HepG2 (cell line): ENCODE measurements around the gene POFUT1. TPM values are rescaled to one million over a fixed set of nuclear protein-coding genes. Genes with fewer than 3 reads are reported as not detected.

ENCODE experiments used
- ATAC-seq: fragments of 200-7000 bp; cut with Tn5 transposase; 3 replicates; pipeline ENCODE4 v1.9.1; 2020; ENCODE audit warnings: mild to moderate bottlenecking, moderate library complexity
- BruUV-seq: library from RNA; stranded (reverse); fragments of 400-500 nt; replicated peaks from 2 replicates; lab custom pipeline; 2021; lab: Mats Ljungman, UMichigan
- CTCF ChIA-PET: fragments of 300-600 bp; formaldehyde crosslinking; extraction: SDS; loops from one replicate; lab custom pipeline; 2021; ENCODE audit warnings: low total read pairs, inconsistent platforms, low intra/inter-chr PET ratio; lab: Yijun Ruan, JAX
- POLR2A ChIA-PET: fragments of 350-600 bp; sonication (Branson Sonifier 250); formaldehyde crosslinking; loops from one replicate; lab custom pipeline; 2020; ENCODE audit warnings: antibody characterized with exemption, inconsistent platforms; lab: Yijun Ruan, JAX
- DNase-seq: peaks from one replicate; pipeline ENCODE4 v3.0.0-alpha.2; 2015; ENCODE audit warnings: low spot score
- FAIRE-seq: peaks from 3 replicates; lab custom pipeline; 2011; peaks lifted over from hg19 to GRCh38; lab: Jason Lieb, UNC
- H2AFZ ChIP-seq: one replicate; pipeline ENCODE4 v1.6.1; 2011; ENCODE audit warnings: low read length, inconsistent platforms
- H3K27ac ChIP-seq: fragments of 300-600 bp; 3 replicates; pipeline ENCODE4 v1.8.0; 2011; ENCODE audit warnings: mixed run types, mild to moderate bottlenecking, mixed read lengths, low read length, inconsistent platforms; ENCODE audit not compliant: insufficient read depth; ENCODE audit errors: extremely low read length
- H3K27me3 ChIP-seq, 2 experiments: fragments of 200-600 bp in 1 of 2; 2 replicates in 1 of 2; 3 replicates in 1 of 2; pipeline versions ENCODE4 v1.6.0 to v1.8.0; 2011; ENCODE audit warnings: low read length in 2 of 2, mild to moderate bottlenecking in 2 of 2, moderate library complexity in 2 of 2, inconsistent platforms in 1 of 2; ENCODE audit not compliant: insufficient read depth in 2 of 2, control insufficient read depth in 1 of 2
- H3K36me3 ChIP-seq, 2 experiments: fragments of 200-600 bp in 1 of 2; replicated peaks in 1 of 2; 2 replicates in 1 of 2; 3 replicates in 1 of 2; pipeline versions ENCODE4 v1.5.1 to v1.8.0; 2011; ENCODE audit warnings: low read length in 2 of 2, inconsistent platforms in 1 of 2; ENCODE audit not compliant: insufficient read depth in 2 of 2, control insufficient read depth in 1 of 2
- H3K4me1 ChIP-seq: 2 replicates; pipeline ENCODE4 v1.5.1; 2012; ENCODE audit warnings: low read length, inconsistent platforms; ENCODE audit not compliant: insufficient read depth
- H3K4me2 ChIP-seq: 2 replicates; pipeline ENCODE4 v1.6.0; 2011; ENCODE audit warnings: low read depth, low read length, inconsistent platforms
- H3K4me3 ChIP-seq, 3 experiments: fragments of 200-600 bp in 1 of 3; sonication (generic), shearing (Covaris generic) in 1 of 3; replicated peaks in 1 of 3; 2 replicates each; pipeline ENCODE4 v1.5.1; 2011 to 2016; ENCODE audit warnings: low read length in 3 of 3, inconsistent platforms in 2 of 3, low read depth in 2 of 3, mild to moderate bottlenecking in 2 of 3, control low read depth in 1 of 3, mixed read lengths in 1 of 3; ENCODE audit not compliant: insufficient read depth in 1 of 3
- H3K79me2 ChIP-seq: one replicate; pipeline ENCODE4 v1.6.1; 2011; ENCODE audit warnings: low read length, inconsistent platforms; ENCODE audit not compliant: insufficient read depth
- H3K9ac ChIP-seq: 2 replicates; pipeline ENCODE4 v1.6.0; 2011; ENCODE audit warnings: mild to moderate bottlenecking, low read depth, low read length, inconsistent platforms; ENCODE audit not compliant: insufficient read depth
- H3K9me3 ChIP-seq: 2 replicates; pipeline ENCODE4 v1.5.1; 2012; ENCODE audit warnings: mild to moderate bottlenecking, low read length
- H4K20me1 ChIP-seq: 2 replicates; pipeline ENCODE4 v1.6.0; 2011; ENCODE audit warnings: inconsistent platforms, mild to moderate bottlenecking, low read length, moderate library complexity; ENCODE audit not compliant: insufficient read depth
- CCAR2 ChIP-seq: fragments of 200-400 bp; formaldehyde crosslinking; optimal IDR thresholded peaks from 2 replicates; pipeline ENCODE3; 2018; ENCODE audit warnings: low read depth, mild to moderate bottlenecking, low read length, moderate library complexity
- FOSL1 ChIP-seq: sonication (generic); formaldehyde crosslinking; IDR thresholded peaks from 2 replicates; pipeline ENCODE4 v1.9.0; 2021; ENCODE audit warnings: missing genetic modification reagents, borderline replicate concordance
- HCFC1 ChIP-seq: fragments of 150-350 bp; IDR thresholded peaks from 2 replicates; pipeline ENCODE4 v1.6.1; 2014; ENCODE audit warnings: low read depth, low read length
- RARG ChIP-seq: sonication (generic); formaldehyde crosslinking; IDR thresholded peaks from 2 replicates; pipeline ENCODE4 v1.4.0; 2020; ENCODE audit warnings: low read depth, mild to moderate bottlenecking, missing genetic modification reagents
- RBM22 ChIP-seq: fragments of 200-400 bp; formaldehyde crosslinking; optimal IDR thresholded peaks from 2 replicates; pipeline ENCODE3; 2017; ENCODE audit warnings: mild to moderate bottlenecking, low read length, moderate library complexity
- SP4 ChIP-seq: sonication (generic); formaldehyde crosslinking; IDR thresholded peaks from 2 replicates; pipeline ENCODE4 v1.8.1; 2023; ENCODE audit warnings: mild to moderate bottlenecking, missing genetic modification reagents
- TCF12 ChIP-seq, 2 experiments: fragments of 450-650 bp in 1 of 2; sonication (generic) in 1 of 2; formaldehyde crosslinking in 1 of 2; IDR thresholded peaks; 2 replicates each; pipeline versions ENCODE4 v1.6.1 to v1.8.0; 2017 to 2022; ENCODE audit warnings: antibody characterized with exemption in 1 of 2, mild to moderate bottlenecking in 1 of 2, missing genetic modification reagents in 1 of 2, moderate library complexity in 1 of 2
- ZNF234 ChIP-seq: sonication (generic); formaldehyde crosslinking; conservative IDR thresholded peaks from 2 replicates; pipeline ENCODE4 v1.5.1; 2020; ENCODE audit warnings: mild to moderate bottlenecking, missing genetic modification reagents
- ZNF431 ChIP-seq: sonication (generic); formaldehyde crosslinking; IDR thresholded peaks from 2 replicates; pipeline ENCODE4 v1.9.0; 2022; ENCODE audit warnings: missing genetic modification reagents, low read depth, mild to moderate bottlenecking, borderline replicate concordance
- ZNF704 ChIP-seq: sonication (generic); formaldehyde crosslinking; IDR thresholded peaks from 2 replicates; pipeline ENCODE4 v1.8.1; 2023; ENCODE audit warnings: mild to moderate bottlenecking, inconsistent platforms, moderate library complexity, missing genetic modification reagents, borderline replicate concordance
- ZNF766 ChIP-seq: sonication (generic); formaldehyde crosslinking; IDR thresholded peaks from 2 replicates; pipeline ENCODE4 v1.5.0; 2020; ENCODE audit warnings: missing genetic modification reagents, borderline replicate concordance
- ZNF83 ChIP-seq: sonication (generic); formaldehyde crosslinking; IDR thresholded peaks from 2 replicates; pipeline ENCODE4 v1.4.0; 2020; ENCODE audit warnings: missing genetic modification reagents, mild to moderate bottlenecking, borderline replicate concordance
- WGBS: methylation state at CpG from one replicate; pipeline ENCODE4 v1.1.6; 2017; ENCODE audit warnings: low lambda C conversion rate; 5-methylcytosine and 5-hydroxymethylcytosine counted together
- in situ Hi-C: cut with HindIII; loops from 2 replicates; pipeline ENCODE4 v1.10.0; 2017; ENCODE audit warnings: low pct_unique_long_range_greater_than_20kb; ENCODE audit not compliant: extremely low pct_ligation_motif_present
- intact Hi-C: fragments of 100-400 bp; cut with micrococcal nuclease; formaldehyde crosslinking; loops from one replicate; pipeline ENCODE4 v1.10.0; 2022; ENCODE audit not compliant: unreplicated experiment
- polyA plus RNA-seq, 8 experiments: library from polyadenylated mRNA; depleted of rRNA in 3 of 8; stranded (reverse) in 7 of 8; unstranded in 1 of 8; fragments of >200 nt; fragmentation: Illumina TruSeq in 4 of 8; extraction: Trizol in 4 of 8; gene quantifications; 2 replicates each; pipeline versions ENCODE4 v1.2.1 to v1.2.3, GENCODE V29; 2011 to 2016; ENCODE audit warnings: low read depth in 4 of 8, missing spikeins in 1 of 8, mixed read lengths in 1 of 8; ENCODE audit not compliant: insufficient read depth in 1 of 8
- total RNA-seq, 5 experiments: library from RNA; depleted of rRNA; stranded (reverse); fragments of >200 nt; fragmentation: Illumina TruSeq; extraction: Trizol; gene quantifications; 2 replicates each; pipeline ENCODE4 v1.2.3, GENCODE V29; 2016; ENCODE audit warnings: low read depth in 1 of 5

Gene POFUT1
- total and polyA plus RNA-seq, 2 of the 13 experiments (the other 11 are each of a cell fraction or from before 2014, with no cell fraction given) = 35.5 to 58.3 TPM

- BruUV-seq = no TSS peak
- WGBS = 96% methylated on average over 11 of the region's 11 CpGs
- in situ Hi-C loops = no loop called here
These were observed 49.3 kb upstream of the POFUT1 start for GRCh38 chr20:32158351-32158750.

More at GRCh38 chr20:32158351-32158750, 49.3 kb upstream of the POFUT1 start:
- no peak overlapping the region for H3K4me3 ChIP-seq
- H3K36me3 ChIP-seq = peaks cover 52 to 77% of the 10 kb centered on the region in 2 experiments
- H3K4me2 ChIP-seq = no peak overlapping the region
- TF ChIP-seq SP4 (0 out of 2 replicates have a peak, but pooled peaks have one; percentile 22), FOSL1 (CRISPR knock-in tag) (no peak), ZNF704 (no peak), ZNF234 (no peak), RARG (CRISPR knock-in tag) (no peak), RBM22 (peak; percentile 30), ZNF766 (CRISPR knock-in tag) (no peak), HCFC1 (no peak), ZNF83 (no peak), ZNF431 (no peak), TCF12 (IDR thresholded peaks at IDR 0.05) (no peak), TCF12 (CRISPR knock-in tag; IDR thresholded peaks at IDR 0.05) (no peak), CCAR2 (no peak)
- no peak for FAIRE-seq
- H3K79me2 ChIP-seq = no peaks in the 10 kb centered on the region
- ATAC-seq = no peak
- no peak for DNase-seq
- H3K9me3 ChIP-seq = no peaks in the 10 kb centered on the region
- no peak overlapping the region for H2AFZ ChIP-seq
- no peaks in the 10 kb centered on the region for H3K27me3 ChIP-seq
- CTCF ChIA-PET = no interaction called here
- POLR2A ChIA-PET = no interaction called here
- H4K20me1 ChIP-seq = no peaks in the 10 kb centered on the region
- H3K4me1 ChIP-seq = peaks cover 17% of the 10 kb centered on the region
- H3K9ac ChIP-seq = no peak overlapping the region
- H3K27ac ChIP-seq = no peak overlapping the region
- intact Hi-C loops = no loop called here
